Choroid plexus epithelial cell (primary cell): ENCODE results near the gene JAGN1.
"Not testable (repeated sequence)": the region's sequence is repeated elsewhere in the genome, so short reads cannot be mapped to it uniquely, and the experiment has no call there.

Experiments used
- DNase-seq: peaks from one replicate; pipeline ENCODE4 v3.0.0-alpha.2; 2010; ENCODE audit warnings: low read depth
- H3K4me3 ChIP-seq: 2 replicates; pipeline ENCODE4 v1.5.1; 2011; ENCODE audit warnings: low read depth, mild to moderate bottlenecking, control low read depth, low read length, moderate library complexity
- TF ChIP-seq, protein P1 (sequence below): conservative IDR thresholded peaks from 2 replicates; pipeline ENCODE4 v1.5.1; 2011; ENCODE audit warnings: low read depth, mild to moderate bottlenecking, control low read depth, inconsistent platforms, low read length, moderate library complexity

Gene JAGN1

GRCh38 chr3:9884555-9885165 lies 5.8 kb upstream of the JAGN1 start:
- TF ChIP-seq, protein P1, sequence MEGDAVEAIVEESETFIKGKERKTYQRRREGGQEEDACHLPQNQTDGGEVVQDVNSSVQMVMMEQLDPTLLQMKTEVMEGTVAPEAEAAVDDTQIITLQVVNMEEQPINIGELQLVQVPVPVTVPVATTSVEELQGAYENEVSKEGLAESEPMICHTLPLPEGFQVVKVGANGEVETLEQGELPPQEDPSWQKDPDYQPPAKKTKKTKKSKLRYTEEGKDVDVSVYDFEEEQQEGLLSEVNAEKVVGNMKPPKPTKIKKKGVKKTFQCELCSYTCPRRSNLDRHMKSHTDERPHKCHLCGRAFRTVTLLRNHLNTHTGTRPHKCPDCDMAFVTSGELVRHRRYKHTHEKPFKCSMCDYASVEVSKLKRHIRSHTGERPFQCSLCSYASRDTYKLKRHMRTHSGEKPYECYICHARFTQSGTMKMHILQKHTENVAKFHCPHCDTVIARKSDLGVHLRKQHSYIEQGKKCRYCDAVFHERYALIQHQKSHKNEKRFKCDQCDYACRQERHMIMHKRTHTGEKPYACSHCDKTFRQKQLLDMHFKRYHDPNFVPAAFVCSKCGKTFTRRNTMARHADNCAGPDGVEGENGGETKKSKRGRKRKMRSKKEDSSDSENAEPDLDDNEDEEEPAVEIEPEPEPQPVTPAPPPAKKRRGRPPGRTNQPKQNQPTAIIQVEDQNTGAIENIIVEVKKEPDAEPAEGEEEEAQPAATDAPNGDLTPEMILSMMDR: peak; percentile 7

GRCh38 chr3:9886328-9886727 lies 4.1 kb upstream of the JAGN1 start:
- H3K4me3 ChIP-seq: no peak overlapping the region
- TF ChIP-seq, protein P1: no peak
- no peak for DNase-seq

More at GRCh38 chr3:9884555-9885165, 5.8 kb upstream of the JAGN1 start:
- DNase-seq: peak; percentile 87
- H3K4me3 ChIP-seq: no peak overlapping the region

DNA sequence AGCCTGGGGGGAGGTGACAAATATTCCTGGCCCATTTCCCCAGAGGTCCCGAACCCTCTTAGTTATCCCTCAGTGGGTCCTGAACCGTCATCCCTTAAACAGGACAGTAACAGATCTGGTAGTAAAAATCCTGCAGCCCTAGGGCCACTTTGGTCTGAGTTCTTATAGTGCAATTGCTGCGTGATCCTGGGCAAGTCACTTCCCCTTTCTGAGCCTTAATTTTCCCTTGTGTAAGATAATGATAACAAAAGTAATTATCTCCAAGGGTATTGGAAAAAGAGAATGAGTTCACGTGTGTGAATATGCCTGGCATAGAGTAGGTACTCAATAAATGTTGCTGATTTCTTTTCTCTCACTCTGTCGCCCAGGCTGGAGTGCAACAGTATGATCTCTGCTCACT lies 2.9 kb upstream of the JAGN1 start:
- H3K4me3 ChIP-seq: no peak overlapping the region
- no peak for DNase-seq
- TF ChIP-seq, protein P1: no peak

DNA sequence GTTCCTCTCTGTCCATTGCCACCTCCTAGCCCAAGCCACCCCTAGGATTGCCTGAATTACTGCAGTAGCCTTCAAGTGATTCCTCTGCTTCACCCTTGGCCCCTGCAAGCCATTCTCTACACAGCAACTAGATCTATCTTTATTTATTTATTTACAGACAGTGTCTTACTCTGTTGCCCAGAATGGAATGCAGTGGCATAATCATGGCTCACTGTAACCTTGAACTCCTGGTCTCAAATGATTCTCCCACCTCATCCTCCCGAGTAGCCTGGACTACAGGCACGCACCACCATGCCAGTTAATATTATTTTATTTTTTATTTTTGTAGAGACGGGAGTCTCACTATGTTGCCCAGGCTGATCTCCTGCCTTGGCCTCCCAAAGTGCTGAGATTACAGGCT lies 1.9 kb upstream of the JAGN1 start:
- H3K4me3 ChIP-seq: no peak overlapping the region
- no peak for DNase-seq
- TF ChIP-seq, protein P1: no peak

GRCh38 chr3:9889405-9889804 lies 1.0 kb upstream of the JAGN1 start:
- no peak overlapping the region for H3K4me3 ChIP-seq
- DNase-seq: no peak
- TF ChIP-seq, protein P1: no peak

DNA sequence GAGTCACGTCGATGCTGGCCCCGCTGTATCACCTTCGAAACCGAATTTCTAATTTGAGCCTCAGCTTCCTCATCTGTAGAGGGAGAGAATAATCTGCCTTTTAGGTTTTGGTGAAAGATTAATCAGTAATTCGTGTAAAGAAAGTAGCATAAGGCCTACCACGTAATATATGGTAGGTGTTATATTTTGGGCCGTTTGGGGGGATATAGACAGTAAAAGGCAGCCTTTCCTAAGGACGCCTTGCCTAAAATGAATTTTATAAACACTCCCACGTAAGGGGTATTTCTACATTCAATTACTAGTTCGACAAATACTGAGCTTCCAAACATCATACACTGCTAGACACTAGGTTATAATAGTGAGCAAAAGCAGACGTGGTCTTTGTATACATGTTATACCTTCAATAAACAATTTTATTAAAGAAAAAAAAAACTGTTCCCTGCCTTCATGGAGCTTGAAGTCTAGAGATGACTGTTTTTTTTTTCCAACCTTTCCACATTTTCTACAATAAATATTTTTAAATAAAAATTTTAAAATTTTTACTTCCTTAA lies 737 bp downstream of the JAGN1 start:
- H3K4me3 ChIP-seq: peak overlapping the region; percentile 98
- TF ChIP-seq, protein P1: no peak
- no peak for DNase-seq

- no peak for DNase-seq
- TF ChIP-seq, protein P1: no peak
- H3K4me3 ChIP-seq: no peak overlapping the region
Measured at GRCh38 chr3:9893739-9894138, 3.3 kb downstream of the JAGN1 start.

DNA sequence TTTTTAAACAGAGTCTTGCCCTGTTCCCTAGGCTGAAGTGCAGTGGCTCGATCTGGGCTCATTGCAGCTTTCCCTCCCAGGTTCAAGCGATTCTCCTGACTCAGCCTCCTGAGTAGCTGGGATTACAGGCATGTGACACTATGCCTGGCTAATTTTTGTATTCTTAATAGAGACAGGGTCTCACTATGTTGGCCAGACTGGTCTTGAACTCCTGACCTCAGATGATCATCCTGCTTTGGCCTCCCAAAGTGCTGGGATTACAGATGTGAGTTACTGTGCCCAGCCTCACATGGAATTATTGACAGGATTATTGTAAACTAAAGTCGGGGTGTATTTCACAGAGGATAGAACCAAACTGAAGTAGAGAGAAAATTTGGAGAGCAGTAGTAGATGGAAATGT lies 5.3 kb downstream of the JAGN1 start:
- DNase-seq: not testable (repeated sequence)

GRCh38 chr3:9896755-9897407 lies 6.5 kb downstream of the JAGN1 start:
- H3K4me3 ChIP-seq: not testable (repeated sequence)
- DNase-seq: peak; percentile 48

More for the DNA sequence above, 5.3 kb downstream of the JAGN1 start:
- H3K4me3 ChIP-seq: not testable (repeated sequence)
